ENCODE measurements around the gene STAU1.

DNA sequence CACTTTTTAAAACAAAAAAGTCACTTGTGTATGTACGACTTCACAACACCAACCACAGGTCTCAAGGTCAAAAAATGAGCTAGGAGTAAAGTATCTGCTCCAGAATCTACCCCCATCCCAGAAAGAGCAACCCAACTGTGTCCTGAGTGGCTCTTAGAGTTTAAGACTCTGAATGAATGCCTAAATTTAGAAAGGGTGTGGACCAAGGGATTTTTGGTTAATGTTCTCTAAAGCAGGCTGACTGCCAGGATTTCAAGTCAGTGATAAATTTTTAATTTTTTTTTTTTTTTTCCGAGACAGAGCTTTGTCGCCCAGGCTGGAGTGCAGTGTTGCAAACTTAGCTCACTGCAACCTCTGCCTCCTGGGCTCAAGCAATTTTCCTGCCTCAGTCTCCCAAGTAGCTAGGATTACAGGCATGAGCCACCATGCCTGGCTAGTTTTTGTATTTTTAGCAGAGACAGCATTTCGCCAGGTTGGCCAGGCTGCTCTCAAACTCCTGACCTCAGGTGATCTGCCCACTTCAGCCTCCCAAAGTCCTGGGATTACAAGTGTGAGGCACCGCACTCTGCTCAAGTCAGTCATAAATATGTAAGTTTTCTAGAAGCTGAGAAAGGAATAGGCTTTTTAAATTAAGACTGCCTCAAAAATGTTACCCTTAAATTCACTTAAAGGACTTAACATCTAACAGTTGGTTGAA is 20.2 kb downstream of the STAU1 start:
- no peak for TF ChIP-seq PHB2 (IDR thresholded peaks at IDR 0.05; ENCODE audit: partially characterized antibody)
- TF ChIP-seq FOXJ3 (CRISPR knock-in tag; IDR thresholded peaks at IDR 0.05; ENCODE audit: borderline replicate concordance), result no peak
- no peak for TF ChIP-seq CAMTA2 (CRISPR knock-in tag; IDR thresholded peaks at IDR 0.05; ENCODE audit: borderline replicate concordance)
- TF ChIP-seq, protein P1, sequence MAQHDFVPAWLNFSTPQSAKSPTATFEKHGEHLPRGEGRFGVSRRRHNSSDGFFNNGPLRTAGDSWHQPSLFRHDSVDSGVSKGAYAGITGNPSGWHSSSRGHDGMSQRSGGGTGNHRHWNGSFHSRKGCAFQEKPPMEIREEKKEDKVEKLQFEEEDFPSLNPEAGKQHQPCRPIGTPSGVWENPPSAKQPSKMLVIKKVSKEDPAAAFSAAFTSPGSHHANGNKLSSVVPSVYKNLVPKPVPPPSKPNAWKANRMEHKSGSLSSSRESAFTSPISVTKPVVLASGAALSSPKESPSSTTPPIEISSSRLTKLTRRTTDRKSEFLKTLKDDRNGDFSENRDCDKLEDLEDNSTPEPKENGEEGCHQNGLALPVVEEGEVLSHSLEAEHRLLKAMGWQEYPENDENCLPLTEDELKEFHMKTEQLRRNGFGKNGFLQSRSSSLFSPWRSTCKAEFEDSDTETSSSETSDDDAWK (CRISPR knock-in tag; IDR thresholded peaks at IDR 0.05), result no peak
